H1 (cell line): ENCODE results near the gene MTPN. TPM values are rescaled to one million over a fixed set of nuclear protein-coding genes. Genes with fewer than 3 reads are reported as not detected.

Experiments used
- CTCF ChIP-seq, 3 experiments: IDR thresholded peaks; 1 replicate in 2 of 3; 2 replicates in 1 of 3; pipeline versions ENCODE4 v1.5.1 to v1.6.1; 2011; ENCODE audit warnings: low read length in 3 of 3, mild to moderate bottlenecking in 3 of 3, inconsistent platforms in 2 of 3, low read depth in 1 of 3, moderate library complexity in 1 of 3; ENCODE audit not compliant: insufficient read depth in 1 of 3; ENCODE audit errors: control extremely low read depth in 1 of 3
- polyA plus RNA-seq, 7 experiments: library from polyadenylated mRNA; depleted of rRNA in 3 of 7; stranded (reverse) in 5 of 7; unstranded in 2 of 7; fragments of >200 nt in 5 of 7; fragments of 200-250 nt in 2 of 7; gene quantifications; 1 replicate in 5 of 7; 2 replicates in 1 of 7; 4 replicates in 1 of 7; pipeline versions ENCODE4 v1.2.1 to v1.2.3, GENCODE V29; 2011 to 2013; ENCODE audit warnings: missing spikeins in 2 of 7, mixed read lengths in 2 of 7
- small RNA-seq: library from polyadenylated mRNA; stranded (forward); fragments of <200 nt; extraction: miRNeasy Mini kit (QIAGEN cat#:217004); gene quantifications from one replicate; pipeline ENCODE3, GENCODE V24; 2013; ENCODE audit not compliant: insufficient read depth
- total RNA-seq: library from RNA; stranded (reverse); fragmentation: NEBNext Ultra II Directional; extraction: Animal tissue kit (Norgen Biotek cat#: 25700); gene quantifications from 2 replicates; pipeline ENCODE4 v1.2.1, GENCODE V29; 2021

Gene MTPN
- total and polyA plus RNA-seq, 2 of the 8 experiments (the other 6 are each of a cell fraction or from before 2014, with no cell fraction given): 33.0 to 101 TPM

GRCh38 chr7:135877805-135878204 is 99.4 kb downstream of the MTPN start (continued):
- TF ChIP-seq CTCF (IDR thresholded peaks at IDR 0.05; ENCODE audit: control extremely low read depth in 1 of 3, insufficient read depth in 1 of 3, low read depth in 1 of 3, low read length in 3 of 3): no peak

Small RNA genes within 50 kb of the gene (small RNA-seq; reads per million reads assigned to genes)
- gene RNU6-223P: not detected

Other genes starting within 250 kb of the MTPN start
- gene SLC13A4, start 249.2 kb downstream of the MTPN start, total RNA-seq: 3.7 and 3.9 TPM in 2 replicates
- gene SLC13A4, start 249.2 kb downstream of the MTPN start, polyA plus RNA-seq (2011; rRNA removed): 5.9 and 7.5 TPM in 2 replicates
- gene FAM180A, start 228.5 kb downstream of the MTPN start, total RNA-seq: not detected in 2 replicates
- not detected in 2 replicates for gene FAM180A, start 228.5 kb downstream of the MTPN start, polyA plus RNA-seq (2011; rRNA removed)